Esophagus muscularis mucosa (tissue), 3 donors: ENCODE measurements around the gene LRRC75A.

Experiments used
- EP300 ChIP-seq: sonication (generic); formaldehyde crosslinking; IDR thresholded peaks from one replicate; pipeline ENCODE4 v1.6.1; 2017; ENCODE audit warnings: antibody characterized with exemption
- POLR2AphosphoS5 ChIP-seq, 2 donors: sonication (generic); formaldehyde crosslinking; IDR thresholded peaks; one replicate each; pipeline ENCODE4 v1.6.1; 2017; ENCODE audit warnings: antibody characterized with exemption in 2 of 2

GRCh38 chr17:16521070-16521727 is 29.2 kb upstream of the LRRC75A start:
- TF ChIP-seq POLR2AphosphoS5 (IDR thresholded peaks at IDR 0.05) (peak in 1 of 2 donors; percentile 54), EP300 (no peak)
